PFSK-1 (cell line): ENCODE measurements around the gene FCHO1.

Source experiments
- FOXP2 ChIP-seq: optimal IDR thresholded peaks from 2 replicates; pipeline ENCODE3; 2011; ENCODE audit warnings: borderline replicate concordance, control low read depth, inconsistent platforms; ENCODE audit not compliant: insufficient read depth; ENCODE audit errors: extremely low read length, extremely low read depth
- POLR2AphosphoS5 ChIP-seq: IDR thresholded peaks from 2 replicates; pipeline ENCODE4 v1.6.1; 2012; ENCODE audit warnings: low read depth, mild to moderate bottlenecking, control low read depth, low read length, moderate library complexity
- SIN3A ChIP-seq: IDR thresholded peaks from 2 replicates; pipeline ENCODE4 v1.6.1; 2012; ENCODE audit warnings: mild to moderate bottlenecking, low read length, moderate library complexity, borderline replicate concordance; ENCODE audit not compliant: insufficient read depth
- TAF1 ChIP-seq: IDR thresholded peaks from 2 replicates; pipeline ENCODE4 v1.6.1; 2012; ENCODE audit warnings: low read length, control low read depth, borderline replicate concordance; ENCODE audit not compliant: insufficient read depth
- TF ChIP-seq, protein P1 (sequence below), 2 experiments: IDR thresholded peaks; 2 replicates each; pipeline versions ENCODE4 v1.6.1 to v1.8.0; 2011 to 2012; ENCODE audit warnings: low read depth in 2 of 2, low read length in 2 of 2, control low read depth in 1 of 2, inconsistent platforms in 1 of 2, mild to moderate bottlenecking in 1 of 2, moderate library complexity in 1 of 2; ENCODE audit not compliant: insufficient read depth in 1 of 2

Gene FCHO1

DNA sequence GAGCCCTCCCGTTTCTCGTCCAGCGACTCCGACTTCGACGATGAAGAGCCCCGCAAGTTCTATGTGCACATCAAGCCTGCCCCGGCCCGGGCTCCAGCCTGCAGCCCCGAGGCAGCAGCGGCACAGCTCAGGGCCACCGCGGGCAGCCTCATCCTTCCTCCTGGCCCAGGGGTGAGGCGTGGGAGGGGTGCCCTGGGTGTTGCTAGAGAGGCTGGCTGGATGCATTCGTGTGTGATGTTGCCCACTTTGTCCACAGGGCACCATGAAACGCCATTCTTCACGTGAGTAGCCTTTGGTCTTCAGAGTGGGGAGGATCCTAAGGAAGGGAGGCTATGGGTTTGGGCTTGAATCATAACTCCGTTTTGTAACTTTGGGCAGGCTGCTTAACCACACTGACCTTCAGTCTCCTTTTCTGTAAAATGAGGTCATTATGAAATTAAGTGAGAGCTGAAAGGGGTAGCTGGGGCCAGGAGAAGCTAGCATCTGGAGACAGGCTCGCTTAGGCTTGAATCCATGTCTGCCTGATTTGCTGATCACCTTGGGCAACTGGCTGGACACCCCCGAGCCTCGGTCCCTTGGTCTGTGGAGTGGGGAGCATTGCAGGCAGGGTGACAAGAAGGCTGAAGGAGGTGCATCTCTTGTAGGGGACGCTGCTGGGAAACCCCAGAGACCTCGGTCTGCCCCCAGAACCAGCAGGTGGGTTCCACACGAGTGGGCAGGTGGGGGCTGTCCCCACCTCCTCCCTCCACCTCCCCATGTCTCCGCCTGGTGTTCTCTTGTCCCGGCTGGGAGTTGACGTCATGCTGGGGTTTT, 24.9 kb downstream of the FCHO1 start:
- TF ChIP-seq POLR2AphosphoS5 (no peak), SIN3A (no peak), FOXP2 (no peak), TAF1 (no peak)
- TF ChIP-seq, protein P1, sequence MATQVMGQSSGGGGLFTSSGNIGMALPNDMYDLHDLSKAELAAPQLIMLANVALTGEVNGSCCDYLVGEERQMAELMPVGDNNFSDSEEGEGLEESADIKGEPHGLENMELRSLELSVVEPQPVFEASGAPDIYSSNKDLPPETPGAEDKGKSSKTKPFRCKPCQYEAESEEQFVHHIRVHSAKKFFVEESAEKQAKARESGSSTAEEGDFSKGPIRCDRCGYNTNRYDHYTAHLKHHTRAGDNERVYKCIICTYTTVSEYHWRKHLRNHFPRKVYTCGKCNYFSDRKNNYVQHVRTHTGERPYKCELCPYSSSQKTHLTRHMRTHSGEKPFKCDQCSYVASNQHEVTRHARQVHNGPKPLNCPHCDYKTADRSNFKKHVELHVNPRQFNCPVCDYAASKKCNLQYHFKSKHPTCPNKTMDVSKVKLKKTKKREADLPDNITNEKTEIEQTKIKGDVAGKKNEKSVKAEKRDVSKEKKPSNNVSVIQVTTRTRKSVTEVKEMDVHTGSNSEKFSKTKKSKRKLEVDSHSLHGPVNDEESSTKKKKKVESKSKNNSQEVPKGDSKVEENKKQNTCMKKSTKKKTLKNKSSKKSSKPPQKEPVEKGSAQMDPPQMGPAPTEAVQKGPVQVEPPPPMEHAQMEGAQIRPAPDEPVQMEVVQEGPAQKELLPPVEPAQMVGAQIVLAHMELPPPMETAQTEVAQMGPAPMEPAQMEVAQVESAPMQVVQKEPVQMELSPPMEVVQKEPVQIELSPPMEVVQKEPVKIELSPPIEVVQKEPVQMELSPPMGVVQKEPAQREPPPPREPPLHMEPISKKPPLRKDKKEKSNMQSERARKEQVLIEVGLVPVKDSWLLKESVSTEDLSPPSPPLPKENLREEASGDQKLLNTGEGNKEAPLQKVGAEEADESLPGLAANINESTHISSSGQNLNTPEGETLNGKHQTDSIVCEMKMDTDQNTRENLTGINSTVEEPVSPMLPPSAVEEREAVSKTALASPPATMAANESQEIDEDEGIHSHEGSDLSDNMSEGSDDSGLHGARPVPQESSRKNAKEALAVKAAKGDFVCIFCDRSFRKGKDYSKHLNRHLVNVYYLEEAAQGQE (IDR thresholded peaks at IDR 0.05; ENCODE audit: insufficient read depth in 1 of 2, low read depth in 2 of 2, low read length in 2 of 2): no peak

DNA sequence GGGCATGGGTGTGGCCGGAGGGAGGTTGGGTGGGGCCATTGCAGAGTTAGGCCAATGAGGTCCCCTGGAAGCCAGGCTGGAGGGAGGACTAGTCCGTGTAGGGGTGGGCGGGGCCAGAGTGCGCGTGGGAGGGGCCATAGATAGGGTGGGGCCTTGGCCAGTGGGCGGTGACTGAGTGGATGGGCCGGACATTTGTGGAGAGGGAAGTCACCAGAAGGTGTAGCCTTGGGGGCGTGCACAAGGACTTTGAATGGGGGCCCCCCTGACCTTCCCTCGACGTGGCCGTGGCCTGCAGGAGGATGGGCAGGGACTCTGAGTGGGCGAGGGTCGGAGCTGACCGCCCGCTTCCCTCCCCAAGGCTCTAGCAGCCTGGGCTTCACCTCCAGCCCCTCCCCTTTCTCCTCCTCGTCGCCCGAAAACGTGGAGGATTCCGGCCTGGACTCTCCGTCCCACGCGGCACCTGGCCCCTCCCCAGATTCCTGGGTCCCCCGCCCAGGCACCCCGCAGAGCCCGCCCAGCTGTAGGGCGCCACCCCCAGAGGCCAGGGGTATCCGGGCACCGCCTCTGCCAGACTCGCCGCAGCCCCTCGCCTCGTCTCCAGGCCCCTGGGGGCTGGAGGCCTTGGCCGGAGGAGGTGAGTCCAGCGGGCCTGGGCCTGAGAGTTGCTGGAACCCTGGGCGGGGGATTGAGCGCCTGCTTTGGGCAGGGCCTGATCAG, 27.1 kb downstream of the FCHO1 start:
- TF ChIP-seq, protein P1 (IDR thresholded peaks at IDR 0.05; ENCODE audit: insufficient read depth in 1 of 2, low read depth in 2 of 2, low read length in 2 of 2): no peak
- no peak for TF ChIP-seq TAF1
- no peak for TF ChIP-seq SIN3A
- no peak for TF ChIP-seq FOXP2
- TF ChIP-seq POLR2AphosphoS5: no peak

DNA sequence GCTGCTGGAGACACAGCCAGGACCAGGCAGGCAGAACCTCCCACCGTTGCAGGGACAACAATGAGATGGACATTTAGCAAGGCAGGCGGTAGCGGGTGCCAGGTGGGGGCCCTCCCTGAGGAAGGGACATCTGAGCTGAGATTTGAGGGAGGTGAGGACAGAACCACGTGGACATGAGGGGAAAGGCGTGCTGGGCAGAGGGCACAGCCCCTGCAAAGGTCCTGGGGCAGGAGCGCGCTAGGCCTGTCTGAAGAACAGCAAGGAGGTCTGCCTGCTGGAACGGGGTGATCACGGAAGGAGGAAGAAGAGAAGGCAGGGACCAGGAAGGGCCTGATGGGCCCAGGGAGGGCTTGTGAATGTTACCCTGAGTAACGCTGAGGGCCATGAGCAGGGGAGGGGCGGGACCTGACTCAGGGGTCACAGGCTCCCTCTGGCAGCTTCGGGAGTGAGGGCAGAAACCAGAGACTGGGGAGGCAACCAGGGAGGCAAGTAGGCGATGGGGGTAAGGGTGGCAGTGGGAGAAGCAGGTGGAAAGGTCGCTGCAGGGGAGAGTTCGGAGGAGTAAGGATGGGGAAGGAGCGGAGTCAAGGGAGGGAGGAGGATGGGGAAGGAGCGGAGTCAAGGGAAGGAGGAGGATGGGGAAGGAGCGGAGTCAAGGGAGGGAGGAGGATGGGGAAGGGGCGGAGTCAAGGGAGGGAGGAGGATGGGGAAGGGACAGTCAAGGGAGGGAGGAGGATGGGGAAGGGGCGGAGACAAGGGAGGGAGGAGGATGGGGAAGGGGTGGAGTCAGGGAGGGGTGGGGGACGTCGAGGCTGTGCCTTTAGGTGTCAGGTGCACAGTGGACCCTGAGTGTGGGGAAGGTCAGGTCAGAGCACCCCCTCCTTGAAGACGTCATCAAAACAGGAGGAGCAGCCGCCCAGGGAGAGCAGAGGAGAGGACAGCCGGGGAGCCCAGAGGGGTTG, 28.0 kb downstream of the FCHO1 start:
- no peak for TF ChIP-seq POLR2AphosphoS5
- TF ChIP-seq FOXP2: no peak
- TF ChIP-seq TAF1: no peak

- no peak for TF ChIP-seq FOXP2
- TF ChIP-seq, protein P1 (IDR thresholded peaks at IDR 0.05; ENCODE audit: insufficient read depth in 1 of 2, low read depth in 2 of 2, low read length in 2 of 2): no peak
- TF ChIP-seq TAF1: no peak
- TF ChIP-seq SIN3A: no peak
- TF ChIP-seq POLR2AphosphoS5: no peak
These were observed 29.5 kb downstream of the FCHO1 start for GRCh38 chr19:17780781-17781180.

GRCh38 chr19:17784201-17785008, 33.1 kb downstream of the FCHO1 start:
- TF ChIP-seq SIN3A: no peak
- no peak for TF ChIP-seq TAF1
